ENCODE results near the gene CDH13.

The CDH13 gene

DNA sequence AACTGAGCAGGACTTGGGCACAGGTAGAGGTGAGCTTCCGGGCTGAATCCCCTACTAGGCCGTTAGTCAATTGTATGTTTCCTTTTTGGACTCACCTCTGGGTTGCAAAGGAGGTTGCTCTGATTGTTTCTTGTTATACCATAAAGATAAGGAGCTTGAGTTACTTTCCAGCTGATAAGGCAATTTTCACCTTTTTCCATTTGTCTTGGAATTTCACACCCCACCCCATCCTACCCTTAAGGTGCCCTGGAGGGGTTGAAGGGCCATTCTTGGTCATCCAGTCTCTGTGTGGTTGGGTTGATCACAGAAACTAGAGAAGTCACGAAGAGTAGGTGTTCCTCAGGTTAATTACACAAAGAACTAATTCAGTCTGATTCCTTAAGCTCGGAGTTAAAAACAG lies 162.2 kb downstream of the CDH13 start:
- no peak for DNase-seq (ENCODE audit: low spot score)

GRCh38 chr16:82792693-82793092 lies 165.9 kb downstream of the CDH13 start:
- no peak for DNase-seq (ENCODE audit: low spot score)

GRCh38 chr16:82793528-82794245 lies 166.9 kb downstream of the CDH13 start:
- no peak for DNase-seq (ENCODE audit: low spot score)

DNA sequence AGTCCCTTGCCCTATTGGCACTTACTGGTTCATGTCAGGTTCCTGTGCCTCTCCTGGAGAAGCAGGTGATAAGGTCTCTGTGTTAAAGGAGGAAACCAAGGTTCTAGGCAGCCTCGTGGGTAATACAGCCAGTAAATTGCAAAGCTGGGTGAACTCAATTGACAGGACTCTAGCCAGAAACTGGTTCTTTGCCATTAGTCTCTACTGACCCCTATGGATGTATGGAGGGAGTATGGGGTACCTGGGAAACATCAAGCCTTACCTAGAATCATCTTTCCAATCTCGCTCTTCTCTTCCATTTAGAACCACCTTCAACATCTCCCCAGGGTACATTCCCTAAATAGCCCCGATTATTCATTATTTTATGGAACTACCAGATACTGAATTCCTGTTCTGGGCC lies 169.3 kb downstream of the CDH13 start:
- no peak for DNase-seq (ENCODE audit: low spot score)

DNA sequence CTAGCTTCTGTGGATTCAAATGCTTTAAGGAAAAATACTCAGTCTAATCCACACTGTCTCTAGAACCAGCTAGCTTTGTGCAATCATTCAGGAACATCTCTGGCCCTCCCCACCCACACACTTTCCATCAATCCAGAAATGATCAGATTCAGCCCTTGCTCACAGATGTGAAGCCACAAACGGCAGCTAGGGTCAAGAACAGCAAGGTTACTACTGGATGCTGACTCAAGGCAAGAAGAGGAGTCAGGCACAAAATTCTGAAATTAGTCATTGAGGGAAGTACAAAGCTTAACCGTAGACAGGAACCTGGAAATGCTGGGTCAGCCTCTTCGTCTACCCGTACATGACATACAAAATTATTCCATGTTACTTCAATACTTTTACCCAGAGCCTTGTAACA lies 174.6 kb downstream of the CDH13 start:
- DNase-seq (ENCODE audit: low spot score): no peak

- DNase-seq (ENCODE audit: low spot score): no peak
Measured at GRCh38 chr16:82805866-82806265, 179.1 kb downstream of the CDH13 start.

DNA sequence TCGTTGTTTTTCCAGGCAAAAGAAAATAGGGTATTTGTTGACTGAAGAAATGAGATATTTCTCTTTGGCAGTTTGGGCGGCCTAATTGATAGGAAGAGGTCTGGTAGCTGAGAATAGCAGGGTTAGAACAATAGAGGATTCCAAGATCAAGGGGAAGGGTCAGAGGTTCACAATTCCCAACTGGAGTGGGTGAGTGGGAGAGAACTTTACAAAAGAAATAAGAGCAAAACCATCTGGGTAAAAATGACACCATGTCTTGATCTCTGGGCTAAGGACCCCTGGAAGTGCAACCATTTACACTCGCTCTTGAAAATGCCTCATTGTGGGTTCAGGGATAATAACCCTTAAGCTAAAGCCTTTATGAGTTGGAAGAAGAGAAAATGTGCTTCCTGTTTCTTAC lies 180.5 kb downstream of the CDH13 start:
- no peak for DNase-seq (ENCODE audit: low spot score)

GRCh38 chr16:82808036-82808435 lies 181.3 kb downstream of the CDH13 start:
- no peak for DNase-seq (ENCODE audit: low spot score)

GRCh38 chr16:82810077-82810476 lies 183.3 kb downstream of the CDH13 start:
- no peak for DNase-seq (ENCODE audit: low spot score)

DNA sequence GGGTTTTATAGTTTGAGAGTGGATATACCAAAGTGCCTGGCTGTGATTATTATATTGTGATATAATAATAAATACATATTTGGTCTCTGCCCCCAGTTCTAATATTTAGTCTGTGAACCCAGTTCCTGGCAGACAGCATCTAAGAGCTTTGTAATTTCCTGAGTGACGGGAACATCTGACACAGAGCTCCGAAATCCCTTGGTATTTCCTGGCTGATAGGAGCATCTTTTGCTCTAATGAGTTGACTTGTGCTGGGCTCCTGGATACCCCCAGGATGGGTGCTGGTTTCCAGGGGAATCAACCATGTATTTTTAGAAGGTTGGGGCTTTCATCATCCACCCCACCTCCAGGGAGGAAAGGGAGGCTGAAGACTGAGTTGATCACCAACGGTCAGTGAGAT lies 187.3 kb downstream of the CDH13 start:
- DNase-seq (ENCODE audit: low spot score): no peak

GRCh38 chr16:82819286-82819685 lies 192.5 kb downstream of the CDH13 start:
- no peak for DNase-seq (ENCODE audit: low spot score)

DNA sequence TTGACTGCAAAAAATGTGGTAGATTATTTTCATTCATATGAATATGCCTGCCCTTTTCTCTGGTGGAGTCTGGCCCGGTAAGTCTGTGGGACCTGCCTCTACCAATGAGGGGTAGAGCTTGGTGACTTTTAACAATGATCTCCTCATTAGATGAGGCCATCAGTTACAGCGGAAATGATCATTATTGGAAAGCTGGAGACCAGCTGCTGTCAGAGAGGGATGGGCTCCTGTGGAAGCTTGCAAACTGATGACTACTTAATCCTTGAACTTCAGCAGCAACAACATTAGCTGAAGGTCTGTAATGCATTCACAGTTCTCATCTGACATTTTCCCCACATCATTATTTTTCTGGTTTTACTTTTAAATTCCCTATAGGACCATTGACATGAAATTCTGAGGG lies 194.1 kb downstream of the CDH13 start:
- DNase-seq (ENCODE audit: low spot score): no peak

DNA sequence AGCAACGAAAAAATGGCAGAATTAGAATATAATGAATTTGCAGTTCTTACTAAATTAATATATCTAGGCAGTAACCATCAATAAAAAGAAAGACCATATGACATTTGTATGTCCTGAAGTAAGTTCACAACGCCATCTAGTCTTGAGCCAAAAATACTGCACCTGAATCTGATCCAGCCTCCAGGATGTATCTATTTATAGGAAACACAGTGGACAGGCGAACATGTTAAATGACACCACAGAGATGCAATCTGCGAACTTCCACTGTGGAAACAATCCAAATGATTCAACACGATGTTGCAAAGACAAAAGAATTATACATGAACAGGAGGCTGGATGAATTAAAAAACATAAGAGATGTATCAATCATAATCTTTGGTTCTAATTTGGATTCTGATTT lies 197.6 kb downstream of the CDH13 start:
- DNase-seq (ENCODE audit: low spot score): no peak

DNA sequence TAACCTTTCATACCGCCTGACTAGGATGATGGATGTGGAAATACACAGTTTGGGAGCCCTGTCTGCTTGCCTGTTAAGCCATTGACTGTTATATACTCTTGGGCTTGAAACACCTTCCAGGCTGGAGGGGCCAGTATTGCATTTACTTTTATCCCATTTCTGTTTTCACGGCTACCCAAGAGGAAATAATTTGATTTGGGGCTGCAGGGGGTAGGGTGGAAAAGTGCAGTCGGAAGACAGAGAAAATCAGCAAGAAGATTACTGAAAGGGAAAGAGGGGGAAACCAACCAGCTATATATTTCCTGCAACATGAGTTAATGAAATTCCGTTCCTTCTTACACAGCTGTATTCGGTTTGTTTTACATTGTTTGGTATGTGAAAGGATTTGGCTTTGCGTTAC lies 202.5 kb downstream of the CDH13 start:
- no peak for DNase-seq (ENCODE audit: low spot score)

DNA sequence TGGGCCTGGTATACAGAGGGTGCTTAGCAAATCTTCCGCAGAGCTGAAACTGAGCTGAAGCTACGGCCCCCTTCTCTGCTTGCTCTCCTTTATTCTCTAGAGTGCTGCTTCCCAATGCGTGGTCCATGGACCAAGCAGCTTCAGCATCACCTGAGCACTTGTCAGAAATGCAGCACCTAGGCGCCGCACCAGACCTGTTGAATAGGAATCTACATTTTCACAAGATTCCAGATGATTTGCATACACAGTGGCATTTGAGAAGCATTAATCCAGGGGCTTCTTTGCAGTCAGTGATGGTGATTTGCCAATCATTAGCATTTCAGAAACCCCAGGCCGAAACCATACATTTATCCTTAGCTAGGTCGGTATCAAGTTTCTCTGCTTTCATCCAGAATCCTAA lies 204.2 kb downstream of the CDH13 start:
- no peak for DNase-seq (ENCODE audit: low spot score)

- DNase-seq (ENCODE audit: low spot score): no peak
Measured at GRCh38 chr16:82832821-82833220, 206.1 kb downstream of the CDH13 start.

DNA sequence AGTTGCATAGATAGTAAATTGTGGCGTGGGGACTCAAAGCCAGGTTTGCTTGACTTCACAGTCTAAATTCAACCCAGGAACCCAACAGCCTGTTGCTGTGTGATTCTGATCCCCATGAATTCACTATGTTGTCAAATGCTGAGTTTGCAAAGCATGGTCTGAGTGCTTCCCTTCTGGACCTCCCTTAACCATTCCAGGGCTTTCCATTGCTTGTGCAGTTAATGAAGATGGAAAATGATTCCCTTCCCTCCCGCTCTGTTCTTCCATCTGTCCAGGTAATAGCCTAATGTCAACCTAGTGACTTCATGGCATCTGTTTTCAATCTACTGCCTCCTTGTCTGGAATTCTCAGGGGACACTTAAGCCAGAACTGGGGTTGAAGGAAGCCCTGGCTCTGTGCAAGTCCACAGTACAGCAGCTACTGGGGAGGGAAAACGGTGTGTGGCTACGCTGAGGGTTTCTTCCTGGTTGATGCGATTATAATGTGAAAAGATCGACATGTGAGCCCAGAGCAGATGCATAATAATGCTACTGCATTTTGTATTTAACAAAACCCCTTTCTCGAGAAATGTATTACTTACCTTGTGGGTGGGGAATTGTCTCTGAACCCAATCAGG lies 206.7 kb downstream of the CDH13 start:
- DNase-seq (ENCODE audit: low spot score): no peak

DNA sequence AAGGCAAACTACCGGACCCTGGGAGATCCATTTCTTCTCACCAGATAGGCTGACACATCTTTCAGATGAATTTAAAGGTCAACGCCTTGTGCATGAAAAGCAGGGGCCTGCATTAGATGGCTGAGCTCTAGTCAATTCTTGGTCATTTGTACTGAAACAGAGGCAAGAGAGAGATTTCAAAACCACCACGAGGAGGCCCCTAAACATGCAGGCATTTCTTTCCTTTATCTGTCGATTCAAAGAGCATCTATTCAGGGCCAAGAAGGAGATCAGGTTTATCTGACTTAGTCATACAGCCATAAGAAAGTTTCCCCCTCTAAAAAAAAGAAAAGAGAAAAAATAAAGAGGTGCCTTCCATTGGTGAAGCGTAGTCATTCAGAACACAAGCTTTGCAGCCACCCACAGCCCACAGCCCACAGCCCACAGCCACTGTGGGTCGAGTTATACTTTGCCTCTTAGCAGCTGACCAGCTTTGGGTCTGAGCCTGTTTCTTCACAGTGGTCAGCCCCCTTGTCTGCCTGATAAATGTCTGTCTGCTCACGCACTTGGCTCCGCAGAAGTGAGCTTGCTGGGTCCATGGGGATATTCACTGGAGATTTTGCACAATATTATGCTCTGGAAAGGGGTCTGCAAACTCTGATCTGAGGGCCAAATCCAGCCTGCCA lies 207.5 kb downstream of the CDH13 start:
- DNase-seq (ENCODE audit: low spot score): no peak

- DNase-seq (ENCODE audit: low spot score): no peak
Measured at GRCh38 chr16:82835487-82836155, 208.9 kb downstream of the CDH13 start.

GRCh38 chr16:82841108-82841507 lies 214.3 kb downstream of the CDH13 start:
- DNase-seq (ENCODE audit: low spot score): no peak

DNA sequence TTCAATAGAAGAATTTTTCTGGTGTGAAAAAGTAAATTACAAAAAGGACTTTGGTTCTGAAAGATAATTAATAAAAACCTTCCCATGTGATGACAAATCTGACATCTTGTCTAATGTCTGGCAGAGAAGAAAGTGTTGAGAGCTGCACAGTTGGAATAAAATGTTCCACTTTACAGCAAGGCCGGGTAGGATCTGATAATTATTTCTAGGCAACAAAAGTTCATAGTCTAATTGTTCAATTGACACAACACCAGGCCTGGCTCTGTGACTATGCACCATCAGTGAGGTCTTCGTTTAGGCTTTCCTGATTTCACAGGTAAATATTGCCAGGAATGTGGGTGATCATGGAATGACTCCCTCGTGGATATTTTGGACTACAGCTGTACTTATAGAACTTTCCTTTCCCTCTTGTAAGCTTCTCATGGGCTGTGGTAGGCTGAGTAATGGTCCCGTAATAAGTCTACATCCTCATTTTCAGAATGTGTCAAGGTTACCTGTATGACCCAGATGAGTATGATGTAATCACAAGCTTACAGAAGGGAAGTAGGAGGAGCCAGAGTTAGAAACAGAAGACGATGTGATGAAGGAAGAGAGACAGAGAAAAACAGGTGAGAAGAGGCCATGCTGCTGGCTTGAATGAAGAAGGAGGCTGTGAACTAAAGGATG lies 217.0 kb downstream of the CDH13 start:
- DNase-seq (ENCODE audit: low spot score): no peak

- no peak for DNase-seq (ENCODE audit: low spot score)
Measured at GRCh38 chr16:82845116-82845515, 218.3 kb downstream of the CDH13 start.
